ENCODE measurements around the gene C5orf15.

C5orf15 gene

DNA sequence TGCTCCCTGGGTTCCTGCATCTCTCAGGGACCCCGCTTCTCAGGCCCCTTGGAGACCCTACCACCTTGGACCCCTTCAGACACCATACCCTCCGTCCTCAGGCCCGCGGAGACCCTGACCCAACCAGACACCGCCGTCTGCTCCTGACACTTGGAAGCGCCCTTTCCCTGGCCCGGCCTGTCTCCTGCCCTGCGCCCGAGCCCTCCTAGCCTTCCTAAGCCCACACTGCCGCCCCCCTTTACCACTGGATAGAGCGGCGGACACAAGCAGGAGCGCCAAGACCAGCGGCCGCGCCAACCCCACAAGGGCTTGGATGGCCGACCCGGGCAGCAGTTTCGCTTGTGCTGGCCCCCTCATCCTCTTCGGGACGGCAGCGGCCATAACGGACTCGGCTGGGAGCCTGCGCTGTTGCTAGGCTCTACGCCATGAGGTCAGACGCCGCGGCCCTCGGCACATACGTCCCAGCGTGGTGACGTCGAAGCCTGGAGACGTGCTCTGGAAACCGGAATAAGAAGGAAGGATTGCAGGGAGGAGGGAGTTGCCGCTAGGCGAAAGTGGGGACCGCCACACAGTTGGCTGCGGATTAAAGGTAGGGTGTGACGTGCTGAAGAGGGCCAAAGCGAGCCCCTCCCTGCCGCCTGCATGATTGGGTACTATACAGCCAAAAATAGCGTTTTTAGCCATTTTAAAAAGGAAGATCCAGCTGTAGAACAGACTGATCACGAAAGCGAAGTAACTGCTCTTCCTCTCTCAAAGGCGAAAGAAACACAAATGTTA lies at the start of gene C5orf15:
Gene C5orf15 (minus strand): TSS at position 422 of the 777 bp plus-strand sequence. CDS start 41 bp downstream, at position 381.
- Histone ChIP-seq H3K4me3 (peak within 1 kb of the TSS; percentile 54 to 99 (median 83)), H3K27ac (peak within 1 kb of the TSS; percentile 72 to 97 (median 92))

DNA sequence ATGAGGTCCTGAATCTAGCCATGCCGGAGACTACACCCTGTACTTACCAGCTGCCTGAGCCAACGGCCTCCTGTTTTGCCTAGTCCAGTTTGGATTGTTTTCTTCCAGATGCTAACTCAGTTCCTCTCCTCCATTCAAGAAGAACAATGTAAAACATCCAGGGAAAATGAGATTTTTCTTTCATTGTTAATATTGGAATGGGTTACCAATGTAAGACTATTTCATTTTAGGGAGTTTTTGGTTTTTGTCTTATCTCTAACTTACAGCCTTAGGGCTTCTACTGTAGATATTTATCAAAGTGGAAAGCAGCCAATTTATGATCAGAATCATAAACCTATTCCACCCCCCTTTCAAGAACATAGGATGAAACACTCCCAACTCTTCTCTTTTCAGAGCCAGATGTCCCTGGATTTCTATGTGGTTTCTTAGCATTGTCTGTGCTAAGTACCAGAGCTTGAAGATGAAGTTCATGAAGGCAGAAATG lies 39.9 kb upstream of the C5orf15 start:
- no peak overlapping the region for H3K4me3 ChIP-seq
- H3K27ac ChIP-seq = no peak overlapping the region

DNA sequence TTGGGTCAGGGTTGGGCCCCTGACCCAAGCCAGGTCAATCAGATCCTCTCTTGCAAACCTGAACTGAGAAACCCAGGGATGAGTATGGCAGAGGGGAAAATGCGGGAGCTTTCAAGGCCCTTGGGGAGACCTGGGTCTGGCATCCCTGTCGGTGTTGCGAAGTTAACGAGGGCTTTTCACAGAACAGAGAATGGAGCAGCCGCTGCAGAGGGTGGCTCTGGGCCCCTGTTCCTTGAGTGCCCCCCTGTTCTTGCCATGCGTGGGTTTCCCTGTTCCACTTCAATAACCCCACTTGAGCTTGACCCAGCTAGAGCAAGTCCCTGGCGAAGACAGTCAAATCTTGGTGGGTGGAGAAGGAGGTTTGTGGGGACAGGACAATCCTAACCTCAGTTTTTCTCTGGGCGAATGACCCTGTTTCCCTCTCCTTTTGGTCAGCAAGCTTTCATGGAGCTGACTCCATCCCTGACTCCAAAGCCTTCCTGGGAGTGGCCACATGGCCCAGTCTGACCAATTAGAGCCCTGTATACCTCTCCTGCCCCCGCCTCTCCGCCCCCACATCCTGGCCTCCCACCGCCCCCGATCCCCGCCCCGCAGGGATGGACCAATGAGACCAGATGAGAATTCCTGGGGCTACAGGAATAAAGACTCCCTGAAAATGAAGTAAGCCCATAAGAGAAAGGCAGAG lies 39.3 kb upstream of the C5orf15 start:
- Histone ChIP-seq H3K27ac (no peak overlapping the region), H3K4me3 (no peak overlapping the region)

- Histone ChIP-seq H3K27ac (peak overlapping the region in 16 of 21 experiments; percentile 95 to 100 (median 99)), H3K4me3 (peak overlapping the region in 1 of 7 experiments; percentile 83)
Measured at GRCh38 chr5:134006115-134006514, 37.7 kb upstream of the C5orf15 start.

- Histone ChIP-seq H3K4me3 (peak overlapping the region; percentile 59 to 93 (median 83)), H3K27ac (peak overlapping the region; percentile 90 to 100 (median 98))
Measured at GRCh38 chr5:134005417-134006061, 37.1 kb upstream of the C5orf15 start.

GRCh38 chr5:134004626-134005416 lies 36.4 kb upstream of the C5orf15 start, which contains the start of gene VDAC1:
TSS of gene VDAC1 (minus strand) at chr5:134004975. CDS start at chr5:133993012, 11,963 bp downstream.
- Histone ChIP-seq H3K27ac (peak within 1 kb of the TSS; percentile 90 to 100 (median 98)), H3K4me3 (peak within 1 kb of the TSS; percentile 59 to 93 (median 83))

DNA sequence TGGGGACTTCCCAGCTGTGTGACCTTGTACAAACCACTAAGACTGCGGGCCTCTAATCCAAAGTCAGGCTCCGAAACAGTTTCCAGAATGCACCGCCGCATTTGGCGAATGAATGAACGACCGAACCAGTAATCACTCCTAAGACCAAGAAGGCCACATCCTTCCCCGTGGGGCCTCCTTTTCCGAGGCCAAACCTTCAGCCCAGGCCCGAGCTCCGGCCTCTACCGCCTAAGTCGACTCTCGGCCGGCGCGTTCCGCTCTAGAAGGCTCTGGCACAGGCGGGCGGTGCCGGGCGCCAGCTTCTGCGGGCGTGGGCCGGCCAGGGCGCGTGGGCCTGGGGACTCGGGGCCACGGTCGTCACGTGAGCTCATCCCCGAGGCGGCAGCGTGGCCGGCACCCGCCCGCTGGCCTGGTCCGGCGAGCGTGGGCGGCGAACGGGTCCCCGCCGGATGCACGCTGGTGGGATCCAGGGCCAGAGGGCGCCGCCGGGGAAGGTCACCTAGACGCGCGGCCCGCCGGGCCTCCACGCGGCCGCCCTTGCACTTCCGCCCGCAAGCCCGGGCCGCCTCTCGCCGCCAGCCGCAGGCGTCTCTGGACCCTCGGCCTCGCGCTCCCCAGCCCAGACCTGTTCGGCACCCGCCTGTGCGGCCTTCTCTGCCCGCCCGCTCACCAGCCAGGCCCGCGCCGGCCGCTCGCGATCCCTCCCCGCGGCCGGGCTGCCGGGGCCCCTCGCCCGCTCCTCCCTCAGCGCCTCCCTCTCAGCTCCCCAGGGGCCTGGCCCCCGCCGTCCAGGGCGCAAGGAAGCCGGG lies 35.6 kb upstream of the C5orf15 start:
- H3K4me3 ChIP-seq = peak overlapping the region; percentile 59 to 93 (median 83)
- H3K27ac ChIP-seq = peak overlapping the region; percentile 90 to 100 (median 98)

DNA sequence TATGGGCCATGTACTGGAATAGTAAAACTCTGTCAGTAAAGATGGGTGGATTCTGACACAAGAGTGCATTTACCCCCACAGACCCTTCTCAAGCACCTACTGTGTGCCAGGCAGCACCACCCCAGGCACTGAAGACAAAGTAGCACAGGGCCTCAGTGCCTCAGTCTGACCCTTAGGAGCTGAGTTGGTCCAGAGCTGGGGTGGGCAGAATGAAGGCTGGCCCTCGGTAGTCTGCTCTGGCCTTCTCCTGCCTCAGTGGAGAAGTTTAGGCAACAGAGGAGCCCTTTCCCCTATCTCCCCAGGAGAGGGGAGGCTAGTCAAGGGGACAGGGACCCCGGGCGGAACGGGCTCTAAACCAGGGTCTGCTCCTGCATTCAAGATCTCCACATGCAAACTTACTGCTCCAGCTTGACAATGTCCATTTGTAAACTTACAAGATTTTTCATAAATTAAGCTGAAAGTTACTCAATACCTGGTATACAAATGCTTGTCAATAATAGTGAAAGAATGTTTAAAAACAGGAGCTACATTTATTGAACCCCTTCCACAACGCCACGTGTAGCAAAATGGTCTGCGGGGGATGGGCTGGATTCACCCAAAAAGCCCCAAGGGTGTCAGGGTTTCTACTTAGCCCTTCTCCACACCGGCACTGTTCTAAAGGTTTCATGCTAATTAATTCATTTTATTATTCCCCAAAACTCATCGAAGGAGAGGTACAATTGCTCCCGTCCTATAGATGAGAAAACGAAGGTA lies 34.8 kb upstream of the C5orf15 start:
- Histone ChIP-seq H3K27ac (peak overlapping the region in 20 of 21 experiments; percentile 94 to 100 (median 98)), H3K4me3 (peak overlapping the region; percentile 59 to 93 (median 83))

DNA sequence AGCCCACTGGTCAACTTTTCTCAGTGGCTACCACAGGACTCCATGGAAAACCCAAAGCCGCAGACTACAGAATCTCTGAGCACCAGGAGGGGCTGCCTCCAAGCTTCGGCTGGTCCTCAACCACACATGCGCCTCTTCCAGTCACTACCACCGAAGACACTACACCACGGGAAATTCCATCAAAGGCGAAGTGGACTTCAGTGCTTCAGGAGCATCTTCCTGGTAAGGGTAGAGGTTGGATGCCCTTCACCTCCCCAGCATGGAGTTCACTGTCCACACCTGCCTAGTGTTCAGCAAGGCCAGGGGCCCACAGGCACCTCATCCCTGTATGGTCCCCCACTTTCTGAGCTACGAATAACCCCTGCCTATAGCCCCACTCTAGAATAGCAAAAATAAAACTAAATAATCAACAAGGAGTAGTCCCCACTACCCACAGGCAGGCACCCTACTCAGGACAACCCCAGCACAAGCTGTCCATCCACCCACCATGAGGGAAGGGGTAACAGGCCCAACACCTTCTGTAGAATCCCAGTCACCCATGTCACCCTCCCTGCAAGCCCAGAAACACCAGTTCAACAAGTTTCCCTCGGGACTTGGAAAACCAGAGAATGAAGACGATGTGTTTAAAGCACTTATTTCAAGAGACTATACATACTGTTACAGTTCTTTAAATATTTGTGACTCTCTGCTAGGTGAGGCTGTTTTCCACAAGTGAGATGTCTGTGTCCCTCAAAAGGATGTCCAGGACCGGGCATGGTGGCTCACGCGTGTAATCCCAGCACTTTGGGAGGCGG lies 33.7 kb upstream of the C5orf15 start:
- H3K27ac ChIP-seq = peak overlapping the region in 7 of 21 experiments; percentile 37 to 100 (median 96)

GRCh38 chr5:134000696-134001453 lies 32.5 kb upstream of the C5orf15 start:
- Histone ChIP-seq H3K27ac (no peak overlapping the region), H3K4me3 (no peak overlapping the region)

More for the DNA sequence above, 33.7 kb upstream of the C5orf15 start:
- no peak overlapping the region for H3K4me3 ChIP-seq

DNA sequence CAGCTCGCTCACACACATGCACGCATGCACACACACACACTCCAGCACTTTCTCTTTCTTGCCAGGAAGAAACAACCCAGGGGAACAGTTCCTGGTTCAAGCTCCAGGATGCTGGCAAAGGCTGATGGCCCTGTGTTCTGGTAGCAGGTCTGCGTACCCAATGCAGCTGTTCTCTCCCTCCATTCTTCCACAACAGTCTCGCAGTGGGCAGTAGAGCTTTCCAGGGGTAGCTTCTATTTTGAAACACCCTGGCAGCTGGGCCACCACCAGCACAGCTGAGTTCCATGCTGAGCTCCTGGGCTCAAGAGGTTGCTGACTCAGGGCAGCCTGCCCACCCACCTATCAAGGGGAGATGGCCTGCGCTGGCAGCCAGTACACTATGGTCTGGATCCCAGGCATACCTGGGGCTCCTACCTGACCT lies 31.7 kb upstream of the C5orf15 start:
- Histone ChIP-seq H3K4me3 (no peak overlapping the region), H3K27ac (peak overlapping the region in 1 of 21 experiments; percentile 47)

- H3K27ac ChIP-seq = no peak overlapping the region
- no peak overlapping the region for H3K4me3 ChIP-seq
Measured at GRCh38 chr5:133998807-133999206, 30.4 kb upstream of the C5orf15 start.

- H3K27ac ChIP-seq = no peak overlapping the region
- no peak overlapping the region for H3K4me3 ChIP-seq
Measured at GRCh38 chr5:133998042-133998441, 29.6 kb upstream of the C5orf15 start.

GRCh38 chr5:133996683-133997252 lies 28.3 kb upstream of the C5orf15 start:
- Histone ChIP-seq H3K4me3 (no peak overlapping the region), H3K27ac (no peak overlapping the region)

GRCh38 chr5:133995883-133996563 lies 27.6 kb upstream of the C5orf15 start:
- Histone ChIP-seq H3K4me3 (no peak overlapping the region), H3K27ac (peak overlapping the region in 2 of 21 experiments; percentile 8 to 34)

Data from skin epidermis (tissue), 12 donors.